Endothelial cell (in vitro differentiated cells): Measurements from ENCODE around the gene PRKCA. TPM values are rescaled to one million over a fixed set of nuclear protein-coding genes. Genes with fewer than 3 reads are reported as not detected.

Source experiments
- DNase-seq: peaks from one replicate; pipeline ENCODE4 v3.0.0; 2021; ENCODE audit warnings: low spot score
- H3K27ac Mint-ChIP-seq: one replicate; pipeline ENCODE4 v1.8.0; 2021; ENCODE audit warnings: mixed read lengths, inconsistent platforms; ENCODE audit not compliant: unreplicated experiment
- H3K27me3 Mint-ChIP-seq: one replicate; pipeline ENCODE4 v1.8.0; 2021; ENCODE audit warnings: mild to moderate bottlenecking, moderate library complexity, mixed read lengths, inconsistent platforms; ENCODE audit not compliant: unreplicated experiment
- H3K36me3 Mint-ChIP-seq: one replicate; pipeline ENCODE4 v1.8.0; 2021; ENCODE audit warnings: mild to moderate bottlenecking, low read depth, mixed read lengths, inconsistent platforms; ENCODE audit not compliant: unreplicated experiment
- H3K4me1 Mint-ChIP-seq: one replicate; pipeline ENCODE4 v1.8.0; 2021; ENCODE audit warnings: mild to moderate bottlenecking, mixed read lengths, inconsistent platforms; ENCODE audit not compliant: unreplicated experiment
- H3K4me3 Mint-ChIP-seq: one replicate; pipeline ENCODE4 v1.8.0; 2021; ENCODE audit warnings: mild to moderate bottlenecking, mixed read lengths, inconsistent platforms; ENCODE audit not compliant: unreplicated experiment
- H3K9me3 Mint-ChIP-seq: one replicate; pipeline ENCODE4 v1.8.0; 2021; ENCODE audit warnings: mixed read lengths, inconsistent platforms; ENCODE audit not compliant: unreplicated experiment
- total RNA-seq: library from RNA; stranded (reverse); fragmentation: NEBNext Ultra II Directional; extraction: Animal tissue kit (Norgen Biotek cat#: 25700); gene quantifications from one replicate; pipeline ENCODE4 v1.2.1, GENCODE V29; 2021; ENCODE audit not compliant: unreplicated experiment
- TF ChIP-seq, protein P1 (sequence below): fragments of 200-600 bp; sonication (generic); IDR thresholded peaks from one replicate; pipeline ENCODE4 v1.5.0; 2021; ENCODE audit warnings: antibody characterized with exemption; ENCODE audit not compliant: unreplicated experiment

Gene PRKCA
- total RNA-seq, 1 donor from 2014 or later, result 2.1 TPM

DNA sequence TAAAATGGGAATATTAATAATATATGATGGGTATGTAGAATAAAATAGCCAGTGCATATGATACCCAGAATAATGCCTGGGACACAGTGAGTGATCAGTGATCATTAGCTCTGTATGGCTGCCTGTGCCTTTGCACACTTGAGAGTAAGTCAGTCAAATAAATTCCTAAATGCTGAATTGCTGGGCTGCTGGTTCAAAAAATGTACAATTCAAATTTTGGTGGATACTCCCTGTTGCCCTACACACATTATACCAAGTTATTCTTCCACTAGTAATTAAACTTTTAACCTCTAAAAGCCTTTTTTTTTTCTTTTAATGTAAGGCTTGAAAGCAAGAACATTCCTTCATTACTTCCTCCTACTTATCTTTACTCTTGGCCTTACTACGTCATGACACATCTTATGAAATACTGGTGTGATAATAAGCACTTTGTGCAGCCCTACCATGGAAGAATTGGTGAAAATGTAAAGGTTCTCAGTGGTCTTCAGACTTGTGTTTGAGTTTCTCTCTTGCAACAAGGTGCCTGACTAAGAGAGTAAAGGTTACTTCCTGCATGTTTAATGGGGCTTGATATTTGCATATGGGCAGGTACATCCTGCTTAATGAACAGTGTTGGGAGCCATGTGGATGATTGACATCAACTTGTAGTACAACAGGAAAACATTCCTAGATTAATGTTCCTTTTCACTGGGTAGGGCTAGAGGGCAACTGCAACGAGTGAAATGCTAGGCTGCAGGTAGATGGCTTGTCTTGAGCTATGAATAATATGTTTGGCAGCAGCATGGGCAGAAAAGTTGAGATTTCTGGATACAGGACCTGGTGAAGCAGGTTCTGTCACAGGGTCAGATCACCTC, 84.3 kb downstream of the PRKCA start:
- H3K4me3 Mint-ChIP-seq, result no peak overlapping the region
- TF ChIP-seq, protein P1, sequence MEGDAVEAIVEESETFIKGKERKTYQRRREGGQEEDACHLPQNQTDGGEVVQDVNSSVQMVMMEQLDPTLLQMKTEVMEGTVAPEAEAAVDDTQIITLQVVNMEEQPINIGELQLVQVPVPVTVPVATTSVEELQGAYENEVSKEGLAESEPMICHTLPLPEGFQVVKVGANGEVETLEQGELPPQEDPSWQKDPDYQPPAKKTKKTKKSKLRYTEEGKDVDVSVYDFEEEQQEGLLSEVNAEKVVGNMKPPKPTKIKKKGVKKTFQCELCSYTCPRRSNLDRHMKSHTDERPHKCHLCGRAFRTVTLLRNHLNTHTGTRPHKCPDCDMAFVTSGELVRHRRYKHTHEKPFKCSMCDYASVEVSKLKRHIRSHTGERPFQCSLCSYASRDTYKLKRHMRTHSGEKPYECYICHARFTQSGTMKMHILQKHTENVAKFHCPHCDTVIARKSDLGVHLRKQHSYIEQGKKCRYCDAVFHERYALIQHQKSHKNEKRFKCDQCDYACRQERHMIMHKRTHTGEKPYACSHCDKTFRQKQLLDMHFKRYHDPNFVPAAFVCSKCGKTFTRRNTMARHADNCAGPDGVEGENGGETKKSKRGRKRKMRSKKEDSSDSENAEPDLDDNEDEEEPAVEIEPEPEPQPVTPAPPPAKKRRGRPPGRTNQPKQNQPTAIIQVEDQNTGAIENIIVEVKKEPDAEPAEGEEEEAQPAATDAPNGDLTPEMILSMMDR, result no peak
- H3K36me3 Mint-ChIP-seq, result no peaks in the 10 kb centered on the region
- H3K27me3 Mint-ChIP-seq, result peaks cover 1% of the 10 kb centered on the region
- H3K27ac Mint-ChIP-seq, result no peak overlapping the region
- H3K9me3 Mint-ChIP-seq, result no peaks in the 10 kb centered on the region
- H3K4me1 Mint-ChIP-seq, result no peaks in the 10 kb centered on the region
- DNase-seq, result no peak

DNA sequence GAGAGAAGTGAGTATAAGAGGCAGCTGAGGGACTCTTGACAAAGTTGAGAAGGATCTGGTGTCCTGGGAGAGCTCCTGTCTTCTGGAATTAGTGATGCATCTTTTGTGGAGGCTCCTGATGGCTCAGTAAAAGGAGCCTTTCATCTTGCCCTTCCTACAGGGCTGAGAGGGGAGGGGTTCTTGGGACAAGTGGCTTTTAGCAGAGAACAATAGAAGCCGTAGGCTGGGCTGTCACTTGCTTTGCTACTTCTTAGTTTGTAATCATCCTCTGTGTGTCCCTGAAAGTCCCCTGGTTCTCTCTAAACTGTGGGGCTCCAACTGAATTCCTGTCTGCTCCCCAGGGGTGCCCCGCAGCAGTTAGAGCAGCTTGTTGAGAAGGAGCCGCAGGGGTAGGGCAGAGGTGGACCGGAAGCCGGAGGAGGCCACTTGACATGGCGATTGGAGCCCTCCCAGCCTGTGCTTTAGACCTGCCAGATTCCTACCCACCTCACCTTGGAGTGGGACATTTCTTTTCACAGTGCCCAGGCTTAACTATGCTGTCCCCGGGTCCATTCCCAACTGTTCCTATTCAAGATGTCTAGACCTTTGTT, 85.1 kb downstream of the PRKCA start:
- Mint-ChIP-seq H3K4me3 (no peak overlapping the region), H3K27me3 (peaks cover 1% of the 10 kb centered on the region), H3K9me3 (no peaks in the 10 kb centered on the region), H3K4me1 (no peaks in the 10 kb centered on the region), H3K36me3 (no peaks in the 10 kb centered on the region), H3K27ac (no peak overlapping the region)
- TF ChIP-seq, protein P1, result no peak
- no peak for DNase-seq

DNA sequence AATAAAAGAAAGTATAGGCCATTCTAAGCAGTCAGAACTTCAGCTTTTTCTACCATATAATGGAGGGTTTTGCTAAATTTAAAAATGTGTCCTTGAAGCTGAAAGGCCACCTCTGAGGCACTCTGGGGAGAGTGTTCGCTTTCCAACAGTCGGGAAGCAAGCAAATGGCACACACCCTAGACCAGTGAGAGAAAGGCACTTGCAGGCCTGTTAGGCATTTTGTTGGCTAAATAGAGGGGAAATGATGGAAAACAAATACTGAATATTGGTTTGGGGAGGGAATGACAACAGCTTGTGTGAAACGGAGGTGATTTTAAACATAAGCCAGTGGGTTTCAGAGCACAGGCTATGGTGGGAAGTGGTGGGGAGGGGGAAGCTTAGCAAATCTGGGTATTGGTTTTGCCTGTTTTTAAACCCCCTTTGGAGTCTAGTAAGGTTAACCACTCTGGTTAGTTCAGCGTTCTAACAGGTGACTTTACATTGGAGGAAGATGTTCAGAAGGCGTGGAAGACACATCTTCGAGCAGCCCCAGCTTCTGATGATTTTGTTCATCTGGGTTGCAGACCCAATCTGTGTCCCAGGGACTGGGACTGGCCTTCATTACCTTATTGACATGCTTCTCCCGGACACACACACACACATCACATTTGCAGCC, 90.5 kb downstream of the PRKCA start:
- DNase-seq, result no peak
- no peaks in the 10 kb centered on the region for H3K9me3 Mint-ChIP-seq
- no peak overlapping the region for H3K27ac Mint-ChIP-seq
- TF ChIP-seq, protein P1, result no peak
- no peaks in the 10 kb centered on the region for H3K36me3 Mint-ChIP-seq
- no peak overlapping the region for H3K4me3 Mint-ChIP-seq
- peaks cover 1% of the 10 kb centered on the region for H3K27me3 Mint-ChIP-seq
- H3K4me1 Mint-ChIP-seq, result no peaks in the 10 kb centered on the region

- Mint-ChIP-seq H3K4me1 (no peaks in the 10 kb centered on the region), H3K9me3 (no peaks in the 10 kb centered on the region)
- TF ChIP-seq, protein P1, result no peak
Observed at GRCh38 chr17:66395961-66396360, 93.5 kb downstream of the PRKCA start.

More at GRCh38 chr17:66395961-66396360, 93.5 kb downstream of the PRKCA start:
- H3K36me3 Mint-ChIP-seq, result no peaks in the 10 kb centered on the region
- DNase-seq, result no peak
- no peak overlapping the region for H3K27ac Mint-ChIP-seq
- H3K4me3 Mint-ChIP-seq, result no peak overlapping the region
- peaks cover 1% of the 10 kb centered on the region for H3K27me3 Mint-ChIP-seq
